CD4-positive, alpha-beta T cell (primary cell): ENCODE results near the gene CDC5L. TPM values are rescaled to one million over a fixed set of nuclear protein-coding genes. Genes with fewer than 3 reads are reported as not detected.

Experiments used
- ATAC-seq: fragments of 200-7000 bp; cut with Tn5 transposase; one replicate; pipeline ENCODE4 v1.10.0; 2022; ENCODE audit warnings: mild to moderate bottlenecking; ENCODE audit not compliant: poor library complexity
- CTCF ChIA-PET: fragments of 350-600 bp; sonication (Branson Sonifier 250); formaldehyde crosslinking; loops from one replicate; lab custom pipeline; 2021; ENCODE audit warnings: antibody characterized with exemption, inconsistent platforms; lab: Charles Lee
- POLR2A ChIA-PET: fragments of 350-600 bp; sonication (Branson Sonifier 250); formaldehyde crosslinking; loops from one replicate; lab custom pipeline; 2021; ENCODE audit warnings: antibody characterized with exemption, inconsistent platforms; lab: Charles Lee
- DNase-seq, 14 experiments: peaks; one replicate each; pipeline ENCODE4 v3.0.0-alpha.2; 2013 to 2020; ENCODE audit warnings: mixed read lengths in 2 of 14
- H3K27ac ChIP-seq, 2 donors: one replicate each; pipeline versions ENCODE4 v1.5.1 to v1.7.0; 2013; ENCODE audit warnings: low read length in 2 of 2, low read depth in 1 of 2, mild to moderate bottlenecking in 1 of 2
- H3K27me3 ChIP-seq, 2 experiments: 1 replicate in 1 of 2; 2 replicates in 1 of 2; pipeline versions ENCODE4 v1.6.1 to v1.7.0; 2013; ENCODE audit warnings: low read length in 2 of 2, control low read depth in 1 of 2, mild to moderate bottlenecking in 1 of 2, moderate library complexity in 1 of 2; ENCODE audit not compliant: insufficient read depth in 2 of 2, control insufficient read depth in 1 of 2
- H3K36me3 ChIP-seq: one replicate; pipeline ENCODE4 v1.6.1; 2013; ENCODE audit warnings: low read length, control low read depth; ENCODE audit not compliant: insufficient read depth
- H3K4me1 ChIP-seq: one replicate; pipeline ENCODE4 v1.6.1; 2013; ENCODE audit warnings: low read length, control low read depth; ENCODE audit not compliant: insufficient read depth
- H3K4me3 ChIP-seq: one replicate; pipeline ENCODE4 v1.5.1; 2013; ENCODE audit warnings: mild to moderate bottlenecking, low read length, moderate library complexity
- H3K9me3 ChIP-seq, 2 experiments: 1 replicate in 1 of 2; 2 replicates in 1 of 2; pipeline versions ENCODE4 v1.6.1 to v1.7.0; 2013; ENCODE audit warnings: low read length in 2 of 2, mild to moderate bottlenecking in 2 of 2, control low read depth in 1 of 2, moderate library complexity in 1 of 2; ENCODE audit not compliant: control insufficient read depth in 1 of 2, insufficient read depth in 1 of 2
- H3K27ac Mint-ChIP-seq: one replicate; pipeline ENCODE4 v1.8.0; 2020; ENCODE audit warnings: mixed read lengths
- H3K27me3 Mint-ChIP-seq: one replicate; pipeline ENCODE4 v1.8.0; 2021; ENCODE audit warnings: mixed read lengths
- H3K36me3 Mint-ChIP-seq: one replicate; pipeline ENCODE4 v1.8.0; 2021; ENCODE audit warnings: low read depth, mixed read lengths
- H3K4me1 Mint-ChIP-seq: one replicate; pipeline ENCODE4 v1.8.0; 2021; ENCODE audit warnings: low read depth, mixed read lengths
- H3K4me3 Mint-ChIP-seq: one replicate; pipeline ENCODE4 v1.8.0; 2020; ENCODE audit warnings: mild to moderate bottlenecking, mixed read lengths
- H3K9me3 Mint-ChIP-seq: one replicate; pipeline ENCODE4 v1.8.0; 2020; ENCODE audit warnings: mixed read lengths
- intact Hi-C, 2 experiments: fragments of 100-400 bp; cut with DNase I in 1 of 2; cut with micrococcal nuclease in 1 of 2; formaldehyde crosslinking; loops; one replicate each; pipeline versions ENCODE4 v1.15.1 to v1.9.0; 2023 to 2025; cut with DNase I, micrococcal nuclease
- total RNA-seq, 174 experiments: library from RNA in 2 of 174; stranded (reverse) in 2 of 174; gene quantifications; one replicate each; pipeline ENCODE4 v1.2.3 and lab custom pipeline; 2021 to 2026
- TF ChIP-seq, protein P1 (sequence below): fragments of 200-600 bp; IDR thresholded peaks from one replicate; pipeline ENCODE4 v1.8.0; 2022; ENCODE audit warnings: antibody characterized with exemption, mild to moderate bottlenecking

Gene CDC5L
- total RNA-seq, 2 experiments from 2014 or later: 18.9 to 19.9 TPM

DNA sequence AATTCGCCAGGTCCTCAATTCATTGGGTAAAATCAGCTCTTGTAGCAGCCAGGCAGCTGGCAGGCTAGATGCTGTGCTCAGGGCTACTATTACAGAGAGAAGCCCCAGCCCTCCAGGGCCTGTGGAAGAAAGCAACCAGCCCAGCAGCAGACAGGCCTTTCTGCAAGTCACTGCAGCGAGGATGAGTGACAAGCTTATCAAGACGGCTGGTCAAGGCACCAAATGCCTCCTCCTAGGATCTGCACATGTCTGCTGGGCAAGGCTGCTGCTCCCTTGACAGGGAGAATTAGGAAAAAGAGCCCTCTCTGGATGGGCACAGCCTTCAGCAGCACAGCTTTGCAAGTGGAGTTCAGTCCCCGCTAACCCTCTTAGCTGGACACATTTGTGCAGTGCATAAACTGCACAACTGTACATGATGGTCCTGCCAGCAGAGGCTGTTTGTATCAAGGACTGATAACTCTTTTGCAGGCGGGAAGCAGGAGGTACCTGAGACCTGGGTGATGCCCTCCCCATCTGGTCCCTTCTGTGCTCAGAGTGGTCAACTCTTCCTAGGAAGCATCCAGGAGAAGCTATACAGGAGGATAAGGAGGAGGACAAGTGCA lies 89.9 kb downstream of the CDC5L start:
- DNase-seq (no peak), ATAC-seq (no peak)
- H3K4me3 ChIP-seq: no peak overlapping the region
- no peak overlapping the region for H3K27ac Mint-ChIP-seq
- H3K27me3 ChIP-seq: peaks cover 0 to 5% of the 10 kb centered on the region in 2 experiments
- no peaks in the 10 kb centered on the region for H3K9me3 ChIP-seq
- no peak overlapping the region for H3K4me3 Mint-ChIP-seq
- no peaks in the 10 kb centered on the region for H3K36me3 ChIP-seq
- TF ChIP-seq, protein P1, sequence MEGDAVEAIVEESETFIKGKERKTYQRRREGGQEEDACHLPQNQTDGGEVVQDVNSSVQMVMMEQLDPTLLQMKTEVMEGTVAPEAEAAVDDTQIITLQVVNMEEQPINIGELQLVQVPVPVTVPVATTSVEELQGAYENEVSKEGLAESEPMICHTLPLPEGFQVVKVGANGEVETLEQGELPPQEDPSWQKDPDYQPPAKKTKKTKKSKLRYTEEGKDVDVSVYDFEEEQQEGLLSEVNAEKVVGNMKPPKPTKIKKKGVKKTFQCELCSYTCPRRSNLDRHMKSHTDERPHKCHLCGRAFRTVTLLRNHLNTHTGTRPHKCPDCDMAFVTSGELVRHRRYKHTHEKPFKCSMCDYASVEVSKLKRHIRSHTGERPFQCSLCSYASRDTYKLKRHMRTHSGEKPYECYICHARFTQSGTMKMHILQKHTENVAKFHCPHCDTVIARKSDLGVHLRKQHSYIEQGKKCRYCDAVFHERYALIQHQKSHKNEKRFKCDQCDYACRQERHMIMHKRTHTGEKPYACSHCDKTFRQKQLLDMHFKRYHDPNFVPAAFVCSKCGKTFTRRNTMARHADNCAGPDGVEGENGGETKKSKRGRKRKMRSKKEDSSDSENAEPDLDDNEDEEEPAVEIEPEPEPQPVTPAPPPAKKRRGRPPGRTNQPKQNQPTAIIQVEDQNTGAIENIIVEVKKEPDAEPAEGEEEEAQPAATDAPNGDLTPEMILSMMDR: no peak
- POLR2A ChIA-PET: no interaction called here
- CTCF ChIA-PET: no interaction called here
- no peak overlapping the region for H3K27ac ChIP-seq
- H3K36me3 Mint-ChIP-seq: no peaks in the 10 kb centered on the region
- H3K27me3 Mint-ChIP-seq: no peaks in the 10 kb centered on the region
- H3K4me1 ChIP-seq: peaks cover 9% of the 10 kb centered on the region
- H3K9me3 Mint-ChIP-seq: no peaks in the 10 kb centered on the region
- peaks cover 5% of the 10 kb centered on the region for H3K4me1 Mint-ChIP-seq
- intact Hi-C loops: loop anchor here (5.0 to 10.0 kb wide), 4 partner anchors 177 to 1615 kb away; no protein-coding TSS in a partner anchor

DNA sequence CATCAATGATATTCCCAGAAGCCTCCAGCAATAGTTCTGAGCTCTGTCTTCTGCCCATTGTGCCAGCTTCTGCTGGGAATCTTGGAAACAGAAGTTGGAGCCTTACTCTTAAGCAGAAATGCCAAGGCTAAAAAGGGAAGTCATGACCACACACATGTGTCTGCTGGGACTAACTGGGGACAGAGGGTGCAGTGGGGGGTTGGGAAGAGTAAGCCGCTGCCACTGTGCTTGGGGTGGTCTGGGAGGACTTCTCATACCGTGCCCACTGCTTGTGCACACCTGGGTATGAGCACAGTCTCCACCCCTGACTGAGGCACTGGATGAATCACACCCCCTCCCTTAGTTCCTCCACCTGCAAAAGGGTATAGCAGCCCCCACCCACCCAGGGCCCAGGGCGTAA lies 90.7 kb downstream of the CDC5L start:
- TF ChIP-seq, protein P1: no peak
- CTCF ChIA-PET: no interaction called here
- POLR2A ChIA-PET: no interaction called here

DNA sequence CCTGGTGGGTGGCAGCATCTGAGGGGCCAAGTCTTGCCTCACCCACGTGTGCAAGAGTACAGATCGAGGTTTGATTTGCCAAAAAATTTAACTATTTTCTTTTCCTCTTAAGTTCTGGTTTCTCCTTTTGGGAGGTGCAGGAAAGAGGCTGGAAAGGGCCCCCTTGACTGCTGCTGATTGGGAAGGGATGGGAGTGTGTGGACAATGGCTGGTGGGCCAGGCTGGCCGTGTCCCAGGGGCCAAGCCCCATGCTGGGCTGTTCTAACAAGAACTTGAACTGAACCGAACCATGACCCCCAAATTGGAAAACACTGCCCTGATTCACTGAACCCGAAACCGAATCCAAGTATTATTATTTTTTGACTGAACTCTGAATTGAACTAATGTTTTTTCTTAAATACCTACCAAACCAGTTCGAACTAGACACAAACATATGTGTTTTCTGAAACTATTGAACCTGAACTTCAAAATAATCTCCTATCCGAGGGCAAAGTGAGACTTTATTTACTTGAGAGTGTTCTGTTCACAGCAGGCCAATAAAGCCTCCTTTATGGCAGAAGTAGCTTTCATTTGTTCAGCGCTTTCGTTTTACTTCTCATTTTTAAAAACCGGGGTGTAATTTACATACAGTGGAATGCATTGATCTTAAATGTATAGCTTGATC lies 91.2 kb downstream of the CDC5L start:
- Histone ChIP-seq H3K27me3 (peaks cover 0 to 7% of the 10 kb centered on the region in 2 experiments), H3K4me1 (peaks cover 9% of the 10 kb centered on the region), H3K9me3 (no peaks in the 10 kb centered on the region), H3K27ac (no peak overlapping the region), H3K36me3 (no peaks in the 10 kb centered on the region), H3K4me3 (no peak overlapping the region)
- ChIA-PET POLR2A (no interaction called here), CTCF (no interaction called here)
- Mint-ChIP-seq H3K4me1 (peaks cover 5% of the 10 kb centered on the region), H3K27ac (no peak overlapping the region), H3K4me3 (no peak overlapping the region), H3K36me3 (no peaks in the 10 kb centered on the region), H3K27me3 (no peaks in the 10 kb centered on the region), H3K9me3 (no peaks in the 10 kb centered on the region)
- intact Hi-C loops: loop anchor here (5.0 to 10.0 kb wide), 4 partner anchors 176 to 1614 kb away; no protein-coding TSS in a partner anchor
- DNase-seq (no peak), ATAC-seq (no peak)
- TF ChIP-seq, protein P1: no peak

More for the DNA sequence above, 90.7 kb downstream of the CDC5L start:
- no peaks in the 10 kb centered on the region for H3K9me3 Mint-ChIP-seq
- ATAC-seq (no peak), DNase-seq (no peak)
- no peak overlapping the region for H3K27ac ChIP-seq
- no peaks in the 10 kb centered on the region for H3K36me3 Mint-ChIP-seq
- H3K4me3 Mint-ChIP-seq: no peak overlapping the region
- H3K27ac Mint-ChIP-seq: no peak overlapping the region
- no peaks in the 10 kb centered on the region for H3K27me3 Mint-ChIP-seq
- no peaks in the 10 kb centered on the region for H3K36me3 ChIP-seq
- H3K4me3 ChIP-seq: no peak overlapping the region
- H3K4me1 ChIP-seq: peaks cover 9% of the 10 kb centered on the region
- H3K4me1 Mint-ChIP-seq: peaks cover 5% of the 10 kb centered on the region
- H3K9me3 ChIP-seq: no peaks in the 10 kb centered on the region
- intact Hi-C loops: loop anchor here (5.0 to 10.0 kb wide), 4 partner anchors 177 to 1614 kb away; no protein-coding TSS in a partner anchor
- peaks cover 0 to 7% of the 10 kb centered on the region in 2 experiments for H3K27me3 ChIP-seq
